T-helper 2 cell treated with Interferon-gamma antibody and Interleukin-4, amounts not matched to agents 5 μg/mL and 100 μg/mL, for 36 hours (primary cell): ENCODE results near the gene PLEKHM1.
A peak's percentile ranks its signal among the peaks of the same experiment; 100 is the strongest.
"Not testable (repeated sequence)": the region's sequence is repeated elsewhere in the genome, so short reads cannot be mapped to it uniquely, and the experiment has no call there.

Experiments used
- DNase-seq: peaks from one replicate; pipeline ENCODE4 v3.0.0; 2021; ENCODE audit warnings: low spot score
- H3K27ac Mint-ChIP-seq: one replicate; pipeline ENCODE4 v1.8.0; 2021; ENCODE audit warnings: mild to moderate bottlenecking, mixed read lengths
- H3K27me3 Mint-ChIP-seq: one replicate; pipeline ENCODE4 v1.8.0; 2021; ENCODE audit warnings: low read depth, mixed read lengths
- H3K36me3 Mint-ChIP-seq: one replicate; pipeline ENCODE4 v1.8.0; 2021; ENCODE audit warnings: low read depth, mixed read lengths
- H3K4me1 Mint-ChIP-seq: one replicate; pipeline ENCODE4 v1.8.0; 2021; ENCODE audit warnings: low read depth, mixed read lengths
- H3K4me3 Mint-ChIP-seq: one replicate; pipeline ENCODE4 v1.8.0; 2022; ENCODE audit warnings: mild to moderate bottlenecking, moderate library complexity, mixed read lengths
- H3K9me3 Mint-ChIP-seq: one replicate; pipeline ENCODE4 v1.8.0; 2021; ENCODE audit warnings: mixed read lengths

The PLEKHM1 gene

GRCh38 chr17:45490615-45491433, at the start of gene PLEKHM1:
Gene PLEKHM1 (minus strand): TSS chr17:45490721. CDS start chr17:45482484, 8,237 bp downstream.
- H3K9me3 Mint-ChIP-seq, H3K36me3 Mint-ChIP-seq, H3K27me3 Mint-ChIP-seq: not testable (repeated sequence)
- H3K4me3 Mint-ChIP-seq = peak within 1 kb of the TSS; percentile 90
- H3K27ac Mint-ChIP-seq = peak within 1 kb of the TSS; percentile 96
- H3K4me1 Mint-ChIP-seq = peaks cover 16% of the 10 kb centered on the region
- peak; percentile 88 for DNase-seq

GRCh38 chr17:45538168-45538567, 47.6 kb upstream of the PLEKHM1 start:
- H3K4me3 Mint-ChIP-seq, H3K27ac Mint-ChIP-seq, DNase-seq, H3K4me1 Mint-ChIP-seq, H3K36me3 Mint-ChIP-seq, H3K9me3 Mint-ChIP-seq, H3K27me3 Mint-ChIP-seq: not testable (repeated sequence)

DNA sequence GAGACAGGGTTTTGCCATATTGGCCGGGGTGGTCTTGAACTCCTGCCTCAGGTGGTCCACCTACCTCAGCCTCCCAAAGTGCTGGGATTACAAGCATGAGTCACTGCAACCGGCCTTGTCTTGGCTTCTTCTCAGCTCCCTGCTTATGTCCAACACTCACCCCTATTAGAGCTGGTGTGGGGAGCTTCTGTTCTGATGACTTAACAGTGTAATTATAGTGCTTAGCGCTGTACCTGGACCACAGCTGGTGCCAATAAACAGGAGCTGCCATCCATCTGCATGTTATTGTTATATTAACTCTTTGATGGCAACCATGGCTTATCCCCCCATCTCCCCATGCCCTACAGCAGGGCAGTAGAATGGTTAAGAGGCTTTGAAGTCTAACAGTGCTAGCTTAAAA, 15.6 kb upstream of the PLEKHM1 start:
- H3K27ac Mint-ChIP-seq, H3K4me1 Mint-ChIP-seq, H3K9me3 Mint-ChIP-seq, H3K36me3 Mint-ChIP-seq, DNase-seq, H3K4me3 Mint-ChIP-seq, H3K27me3 Mint-ChIP-seq: not testable (repeated sequence)

- H3K9me3 Mint-ChIP-seq, H3K4me3 Mint-ChIP-seq, DNase-seq, H3K27ac Mint-ChIP-seq, H3K27me3 Mint-ChIP-seq, H3K36me3 Mint-ChIP-seq, H3K4me1 Mint-ChIP-seq: not testable (repeated sequence)
These were observed 14.7 kb upstream of the PLEKHM1 start for GRCh38 chr17:45505183-45505582.

DNA sequence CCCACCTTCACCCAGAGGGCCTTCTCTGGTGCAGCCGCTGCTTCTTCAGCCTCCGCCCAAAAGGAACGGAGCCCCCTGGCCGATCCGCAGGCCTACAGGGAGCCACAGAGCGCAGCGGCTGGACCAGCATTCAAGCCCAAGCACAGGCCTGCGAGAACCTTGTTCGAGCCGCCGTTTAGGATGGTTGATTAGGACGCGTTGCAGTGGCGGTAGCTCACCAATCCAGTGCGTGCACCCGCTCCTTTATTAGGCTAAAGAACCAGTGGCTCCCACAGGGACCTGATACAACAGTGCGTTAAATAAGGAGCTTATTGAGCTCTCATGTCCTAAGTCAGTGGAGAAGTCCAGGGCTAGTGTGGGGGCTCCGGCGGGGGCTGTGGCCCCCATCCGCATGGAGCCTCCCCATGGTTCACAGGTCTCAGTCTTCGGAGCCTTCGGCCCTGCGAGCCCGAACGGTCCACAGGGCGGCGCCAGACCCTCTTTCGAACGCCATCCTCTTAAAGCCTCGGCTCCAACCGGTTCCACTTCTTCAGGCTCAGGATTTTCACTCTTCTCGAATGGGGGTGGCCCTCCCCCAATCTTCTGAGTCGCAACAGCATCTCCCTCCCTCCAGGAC, 10.7 kb upstream of the PLEKHM1 start:
- H3K4me1 Mint-ChIP-seq, H3K27me3 Mint-ChIP-seq, H3K36me3 Mint-ChIP-seq, H3K9me3 Mint-ChIP-seq, DNase-seq, H3K4me3 Mint-ChIP-seq, H3K27ac Mint-ChIP-seq: not testable (repeated sequence)

DNA sequence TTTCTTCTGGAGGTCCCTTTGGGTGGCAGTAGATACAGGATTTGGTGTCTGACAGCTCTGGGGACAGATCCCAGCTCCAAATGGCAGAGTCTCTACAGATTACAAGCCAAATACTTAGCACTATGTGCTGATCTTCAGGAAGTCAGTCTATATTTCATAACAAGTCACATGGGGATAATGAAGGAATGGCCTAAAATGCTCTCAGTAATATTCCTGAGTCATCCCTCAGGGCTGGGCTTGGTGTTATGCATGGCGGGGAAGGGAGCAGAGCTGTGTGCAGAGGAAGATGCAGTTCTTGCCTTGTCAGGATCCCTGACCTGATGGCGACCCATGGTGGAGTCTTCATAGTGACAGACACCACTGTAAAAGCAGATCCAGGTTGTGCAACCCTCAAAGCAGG, 10.0 kb upstream of the PLEKHM1 start:
- not testable (repeated sequence) for H3K36me3 Mint-ChIP-seq, H3K27me3 Mint-ChIP-seq, H3K27ac Mint-ChIP-seq, DNase-seq, H3K9me3 Mint-ChIP-seq, H3K4me3 Mint-ChIP-seq, H3K4me1 Mint-ChIP-seq

DNA sequence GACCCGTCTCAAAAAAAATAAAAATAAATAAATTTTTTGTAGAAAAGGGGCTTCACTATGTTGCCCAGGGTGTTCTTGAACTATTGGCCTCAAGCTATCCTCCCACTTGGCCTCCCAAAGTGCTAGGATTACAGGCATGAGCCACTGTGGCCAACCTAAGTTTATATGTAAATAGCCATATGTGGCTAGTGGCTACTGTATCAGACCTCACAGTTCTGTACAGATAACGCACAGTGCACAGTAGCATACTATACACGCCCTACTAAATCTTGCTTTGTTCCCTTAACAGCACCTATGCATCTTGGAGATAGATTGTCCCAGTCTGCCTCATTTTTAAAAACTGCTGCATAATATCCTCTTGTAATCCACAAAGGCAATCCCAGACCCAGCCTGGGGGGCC, 8.7 kb upstream of the PLEKHM1 start:
- not testable (repeated sequence) for H3K9me3 Mint-ChIP-seq, DNase-seq, H3K4me1 Mint-ChIP-seq, H3K36me3 Mint-ChIP-seq, H3K27ac Mint-ChIP-seq, H3K4me3 Mint-ChIP-seq, H3K27me3 Mint-ChIP-seq

- H3K27me3 Mint-ChIP-seq, H3K36me3 Mint-ChIP-seq, H3K4me3 Mint-ChIP-seq, H3K27ac Mint-ChIP-seq, H3K4me1 Mint-ChIP-seq, H3K9me3 Mint-ChIP-seq, DNase-seq: not testable (repeated sequence)
These were observed 7.9 kb upstream of the PLEKHM1 start for GRCh38 chr17:45498377-45498776.

- not testable (repeated sequence) for H3K4me3 Mint-ChIP-seq, H3K27ac Mint-ChIP-seq, H3K36me3 Mint-ChIP-seq, H3K9me3 Mint-ChIP-seq, DNase-seq, H3K4me1 Mint-ChIP-seq, H3K27me3 Mint-ChIP-seq
These were observed 6.9 kb upstream of the PLEKHM1 start for GRCh38 chr17:45497449-45497848.

DNA sequence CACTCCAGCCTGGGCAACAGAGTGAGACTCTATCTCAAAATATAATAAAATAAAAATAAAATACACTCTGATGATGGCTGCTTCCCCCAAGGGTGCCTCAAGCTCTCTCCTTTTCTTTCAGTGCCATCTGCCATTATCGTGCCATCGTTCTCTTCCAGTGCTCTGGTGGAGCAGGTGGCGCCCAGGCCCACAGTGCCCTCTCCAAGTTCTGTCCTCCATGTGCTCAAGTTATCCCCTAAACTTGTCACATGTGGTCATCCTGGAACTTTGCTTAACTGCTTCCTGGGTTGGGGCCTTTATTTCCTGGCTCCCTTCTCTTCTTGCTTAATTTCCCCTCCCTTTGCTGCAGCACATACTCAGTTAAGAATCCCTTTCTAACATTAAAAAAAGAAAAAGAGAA, 6.0 kb upstream of the PLEKHM1 start:
- DNase-seq, H3K9me3 Mint-ChIP-seq, H3K27me3 Mint-ChIP-seq, H3K36me3 Mint-ChIP-seq, H3K27ac Mint-ChIP-seq, H3K4me1 Mint-ChIP-seq, H3K4me3 Mint-ChIP-seq: not testable (repeated sequence)

- DNase-seq, H3K27ac Mint-ChIP-seq, H3K9me3 Mint-ChIP-seq, H3K27me3 Mint-ChIP-seq, H3K4me3 Mint-ChIP-seq, H3K4me1 Mint-ChIP-seq, H3K36me3 Mint-ChIP-seq: not testable (repeated sequence)
These were observed 4.0 kb upstream of the PLEKHM1 start for GRCh38 chr17:45494556-45494955.

DNA sequence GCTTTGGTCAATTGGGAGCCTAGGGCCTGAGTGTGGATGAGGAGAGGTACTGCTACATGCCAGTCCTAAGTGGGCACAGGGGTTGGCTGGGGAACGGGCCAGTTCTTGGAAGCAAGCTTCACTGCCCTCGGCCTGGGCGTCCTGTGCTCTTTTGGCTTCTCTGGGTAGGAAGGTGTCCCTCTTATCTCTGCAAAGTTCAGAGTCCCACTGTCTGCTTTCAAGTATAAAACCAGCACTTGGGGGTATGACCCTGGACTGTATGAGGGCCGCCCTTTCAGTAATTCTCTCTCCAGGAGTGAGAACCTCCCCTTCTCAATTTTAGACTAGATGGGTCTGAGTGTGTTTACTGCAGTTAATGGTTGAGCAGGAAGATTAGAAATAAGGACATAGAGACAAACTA, 1.6 kb upstream of the PLEKHM1 start:
- H3K9me3 Mint-ChIP-seq, H3K36me3 Mint-ChIP-seq, DNase-seq, H3K27ac Mint-ChIP-seq, H3K27me3 Mint-ChIP-seq, H3K4me3 Mint-ChIP-seq: not testable (repeated sequence)
- H3K4me1 Mint-ChIP-seq = peaks cover 16% of the 10 kb centered on the region

DNA sequence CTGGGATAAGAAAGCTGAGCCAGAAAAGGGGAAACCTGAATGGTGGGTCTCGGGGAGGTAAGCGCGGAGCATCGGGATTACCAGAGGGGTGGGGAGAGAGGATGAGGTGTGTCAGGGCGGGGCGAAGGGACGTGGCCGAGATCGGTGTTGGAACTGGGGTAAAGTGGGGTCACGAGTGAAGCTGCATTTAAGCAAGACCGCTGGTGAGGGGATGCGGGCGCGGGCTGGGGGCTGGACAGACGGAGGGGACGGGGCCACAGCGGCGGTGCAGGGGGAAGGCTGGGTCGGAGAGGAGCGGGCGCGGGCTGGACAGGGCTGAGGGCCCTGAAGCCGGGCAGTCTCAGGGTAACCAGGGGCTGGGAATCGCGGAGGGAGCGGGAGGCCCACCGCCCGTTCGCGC, 323 bp downstream of the PLEKHM1 start:
- not testable (repeated sequence) for H3K36me3 Mint-ChIP-seq, DNase-seq, H3K27me3 Mint-ChIP-seq, H3K9me3 Mint-ChIP-seq
- peak overlapping the region; percentile 92 for H3K27ac Mint-ChIP-seq
- H3K4me3 Mint-ChIP-seq = peak overlapping the region; percentile 90
- peaks cover 16% of the 10 kb centered on the region for H3K4me1 Mint-ChIP-seq

DNA sequence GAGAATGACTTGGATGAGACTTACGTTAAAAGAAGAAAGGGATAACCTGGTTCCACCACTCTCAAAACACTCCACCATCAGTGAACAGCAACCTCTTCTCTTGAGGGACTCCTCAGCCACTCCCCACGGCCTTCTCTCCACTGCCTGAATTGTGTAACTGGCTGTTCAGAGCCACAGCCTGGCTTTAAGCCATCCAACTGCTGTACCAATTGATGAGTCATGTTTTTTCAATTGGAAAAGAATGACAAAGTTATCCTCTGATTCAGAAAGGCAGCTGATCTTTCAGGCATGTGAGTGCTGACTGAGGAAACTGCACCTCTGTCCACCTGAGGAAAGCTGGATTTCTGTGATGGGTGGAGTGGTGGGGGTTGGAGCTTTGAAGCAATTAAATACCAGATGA, 2.8 kb downstream of the PLEKHM1 start:
- not testable (repeated sequence) for DNase-seq, H3K9me3 Mint-ChIP-seq, H3K4me3 Mint-ChIP-seq, H3K27ac Mint-ChIP-seq, H3K27me3 Mint-ChIP-seq, H3K36me3 Mint-ChIP-seq
- H3K4me1 Mint-ChIP-seq = peaks cover 24% of the 10 kb centered on the region
